Body of pancreas (tissue), 4 donors: ENCODE measurements around the gene PBXIP1.

Experiments
- CTCF ChIP-seq, 7 experiments: fragments of 450-650 bp in 4 of 7; fragments of 200-600 bp in 3 of 7; sonication (generic) in 3 of 7; IDR thresholded peaks; one replicate each; pipeline ENCODE4 v1.5.1; 2016 to 2019; ENCODE audit warnings: antibody characterized with exemption in 7 of 7
- POLR2A ChIP-seq, 3 donors: fragments of 450-650 bp; IDR thresholded peaks; one replicate each; pipeline ENCODE4 v1.6.1; 2016; ENCODE audit warnings: antibody characterized with exemption in 3 of 3, mild to moderate bottlenecking in 2 of 3

- TF ChIP-seq CTCF (IDR thresholded peaks at IDR 0.05), result no peak
- TF ChIP-seq POLR2A (IDR thresholded peaks at IDR 0.05), result no peak
Observed at GRCh38 chr1:154955039-154955717, 721 bp downstream of the PBXIP1 start.
